SK-N-SH (cell line): ENCODE data around the gene ADGRB2. TPM values are rescaled to one million over a fixed set of nuclear protein-coding genes. Genes with fewer than 3 reads are reported as not detected.
A peak's percentile ranks its signal among the peaks of the same experiment; 100 is the strongest.

Source experiments
- CTCF ChIA-PET: fragments of 300-600, 350-600 bp; formaldehyde crosslinking; extraction: SDS; loops from one replicate; lab custom pipeline; 2021; lab: Yijun Ruan, JAX
- POLR2A ChIA-PET: fragments of 350-600 bp; sonication (Branson Sonifier 250); formaldehyde crosslinking; extraction: SDS; loops from one replicate; lab custom pipeline; 2020; ENCODE audit warnings: antibody characterized with exemption, inconsistent platforms; lab: Yijun Ruan, JAX
- DNase-seq: peaks from one replicate; pipeline ENCODE4 v3.0.0; 2012
- H2AFZ ChIP-seq: fragments of 200-600 bp; sonication (generic); 2 replicates; pipeline ENCODE4 v1.8.1; 2016; ENCODE audit warnings: antibody characterized with exemption, mild to moderate bottlenecking, low read depth
- H3F3A ChIP-seq: fragments of 200-600 bp; sonication (generic); replicated peaks from 2 replicates; pipeline ENCODE3; 2016; ENCODE audit warnings: antibody characterized with exemption, mild to moderate bottlenecking; ENCODE audit not compliant: insufficient read depth
- H3K27ac ChIP-seq, 2 experiments: fragments of 200-500 bp in 1 of 2; fragments of 200-600 bp in 1 of 2; sonication (Bioruptor generic) in 1 of 2; sonication (generic), shearing (Covaris generic) in 1 of 2; 2 replicates each; pipeline versions ENCODE4 v1.5.1 to v1.6.1; 2014 to 2016; ENCODE audit warnings: low read depth in 2 of 2, inconsistent platforms in 1 of 2, low read length in 1 of 2, mild to moderate bottlenecking in 1 of 2, mixed read lengths in 1 of 2
- H3K27me3 ChIP-seq: fragments of 200-600 bp; sonication (generic), shearing (Covaris generic); 2 replicates; pipeline ENCODE4 v1.6.1; 2016; ENCODE audit warnings: mixed run types; ENCODE audit not compliant: insufficient read depth
- H3K36me3 ChIP-seq, 2 experiments: fragments of 200-500 bp in 1 of 2; fragments of 200-600 bp in 1 of 2; sonication (Bioruptor generic) in 1 of 2; sonication (generic) in 1 of 2; replicated peaks in 1 of 2; 2 replicates each; pipeline versions ENCODE3 to v1.5.1; 2014 to 2016; ENCODE audit warnings: low read length in 1 of 2, mild to moderate bottlenecking in 1 of 2; ENCODE audit not compliant: insufficient read depth in 2 of 2, control insufficient read depth in 1 of 2
- H3K4me1 ChIP-seq, 2 experiments: fragments of 200-500 bp in 1 of 2; fragments of 200-600 bp in 1 of 2; sonication (Bioruptor generic) in 1 of 2; sonication (generic), shearing (Covaris generic) in 1 of 2; 2 replicates each; pipeline versions ENCODE4 v1.5.1 to v1.6.1; 2014 to 2016; ENCODE audit warnings: low read depth in 1 of 2, low read length in 1 of 2, mixed run types in 1 of 2; ENCODE audit not compliant: insufficient read depth in 2 of 2, control insufficient read depth in 1 of 2
- H3K4me2 ChIP-seq: fragments of 200-600 bp; sonication (generic), shearing (Covaris generic); 2 replicates; pipeline ENCODE4 v1.6.1; 2017; ENCODE audit warnings: mixed run types
- H3K4me3 ChIP-seq, 2 experiments: fragments of 200-500 bp in 1 of 2; fragments of 200-600 bp in 1 of 2; sonication (Bioruptor generic) in 1 of 2; sonication (generic), shearing (Covaris generic) in 1 of 2; 2 replicates each; pipeline versions ENCODE4 v1.5.1 to v1.8.1; 2014 to 2016; ENCODE audit warnings: low read depth in 2 of 2, inconsistent platforms in 1 of 2, low read length in 1 of 2, mild to moderate bottlenecking in 1 of 2, mixed read lengths in 1 of 2, moderate library complexity in 1 of 2
- H3K79me2 ChIP-seq: fragments of 200-600 bp; sonication (generic); 2 replicates; pipeline ENCODE4 v1.8.1; 2017; ENCODE audit warnings: mild to moderate bottlenecking; ENCODE audit not compliant: insufficient read depth
- H3K9ac ChIP-seq: fragments of 200-600 bp; sonication (generic); 2 replicates; pipeline ENCODE4 v1.6.1; 2017; ENCODE audit warnings: mixed run types
- H3K9me2 ChIP-seq: fragments of 200-600 bp; sonication (generic); 2 replicates; pipeline ENCODE4 v1.6.1; 2017; ENCODE audit warnings: mixed run types
- H3K9me3 ChIP-seq: fragments of 200-600 bp; sonication (generic); 2 replicates; pipeline ENCODE4 v1.6.1; 2017; ENCODE audit warnings: mixed run types, mild to moderate bottlenecking, moderate library complexity
- H4K20me1 ChIP-seq: fragments of 200-600 bp; sonication (generic); 2 replicates; pipeline ENCODE4 v1.6.1; 2017; ENCODE audit warnings: mild to moderate bottlenecking, mixed run types; ENCODE audit not compliant: insufficient read depth
- CHD2 ChIP-seq: fragments of 150-350 bp; IDR thresholded peaks from 2 replicates; pipeline ENCODE4 v1.6.1; 2018; ENCODE audit warnings: low read length; ENCODE audit not compliant: partially characterized antibody
- EP300 ChIP-seq, 2 experiments: IDR thresholded peaks; 2 replicates each; pipeline versions ENCODE4 v1.4.0 to v1.6.1; 2012; ENCODE audit warnings: borderline replicate concordance in 1 of 2, low read depth in 1 of 2, low read length in 1 of 2
- EZH2phosphoT487 ChIP-seq: fragments of 200-600 bp; sonication (generic); IDR thresholded peaks from 2 replicates; pipeline ENCODE4 v1.6.1; 2017; ENCODE audit warnings: low read depth, mixed run types, mild to moderate bottlenecking, antibody characterized with exemption, moderate library complexity, borderline replicate concordance
- FOXJ3 ChIP-seq: sonication (generic); formaldehyde crosslinking; IDR thresholded peaks from 2 replicates; pipeline ENCODE4 v1.5.1; 2020; ENCODE audit warnings: mild to moderate bottlenecking, missing genetic modification reagents
- GABPA ChIP-seq: IDR thresholded peaks from 2 replicates; pipeline ENCODE4 v1.4.0; 2012; ENCODE audit warnings: low read depth, mild to moderate bottlenecking
- MEF2A ChIP-seq: IDR thresholded peaks from 2 replicates; pipeline ENCODE4 v1.4.0; 2012; ENCODE audit warnings: low read depth, borderline replicate concordance
- MXI1 ChIP-seq: IDR thresholded peaks from 2 replicates; pipeline ENCODE4 v1.6.1; 2012; ENCODE audit warnings: mild to moderate bottlenecking, low read depth, low read length, improper control_type of control experiment
- NFIC ChIP-seq: IDR thresholded peaks from 2 replicates; pipeline ENCODE4 v1.4.0; 2012; ENCODE audit warnings: borderline replicate concordance
- NRF1 ChIP-seq: IDR thresholded peaks from 2 replicates; pipeline ENCODE4 v1.6.1; 2012; ENCODE audit warnings: low read depth, mild to moderate bottlenecking, low read length
- POLR2AphosphoS5 ChIP-seq: IDR thresholded peaks from 2 replicates; pipeline ENCODE4 v1.6.1; 2012; ENCODE audit warnings: low read depth, low read length
- RCOR1 ChIP-seq: fragments of 150-350 bp; IDR thresholded peaks from 2 replicates; pipeline ENCODE4 v1.6.1; 2017; ENCODE audit warnings: antibody characterized with exemption, low read length
- RFX5 ChIP-seq: IDR thresholded peaks from 2 replicates; pipeline ENCODE4 v1.6.1; 2012; ENCODE audit warnings: mild to moderate bottlenecking, improper control_type of control experiment, low read length
- SMC3 ChIP-seq: IDR thresholded peaks from 2 replicates; pipeline ENCODE4 v1.6.1; 2012; ENCODE audit warnings: low read depth, low read length, improper control_type of control experiment
- TAF1 ChIP-seq: IDR thresholded peaks from 2 replicates; pipeline ENCODE4 v1.6.1; 2012; ENCODE audit warnings: low read depth, mild to moderate bottlenecking, low read length, moderate library complexity, borderline replicate concordance
- TCF12 ChIP-seq: IDR thresholded peaks from 2 replicates; pipeline ENCODE4 v1.4.0; 2012
- WGBS: methylation state at CpG from one replicate; pipeline ENCODE4 v1.1.6; 2017; ENCODE audit warnings: low lambda C conversion rate; 5-methylcytosine and 5-hydroxymethylcytosine counted together
- polyA plus RNA-seq, 3 experiments: library from polyadenylated mRNA; depleted of rRNA; stranded (reverse); fragments of >200 nt; gene quantifications; 2 replicates each; pipeline ENCODE4 v1.2.3, GENCODE V29; 2012
- TF ChIP-seq, protein P1 (sequence below): IDR thresholded peaks from 2 replicates; pipeline ENCODE4 v1.4.0; 2012; ENCODE audit warnings: low read depth, borderline replicate concordance
- TF ChIP-seq, protein P2 (sequence below): IDR thresholded peaks from 2 replicates; pipeline ENCODE4 v1.4.0; 2012; ENCODE audit warnings: low read depth
- TF ChIP-seq, protein P3 (sequence below): IDR thresholded peaks from 2 replicates; pipeline ENCODE4; 2012
- TF ChIP-seq, protein P4 (sequence below): IDR thresholded peaks from 2 replicates; pipeline ENCODE4 v1.4.0; 2012; ENCODE audit warnings: low read depth, borderline replicate concordance
- TF ChIP-seq, protein P5 (sequence below): fragments of 150-350 bp; IDR thresholded peaks from 2 replicates; pipeline ENCODE4 v1.6.1; 2016; ENCODE audit warnings: mild to moderate bottlenecking, low read depth, low read length

Gene ADGRB2
- polyA plus RNA-seq, 1 of the 3 experiments (the other 2 are of a cell fraction), result 13.0 TPM

DNA sequence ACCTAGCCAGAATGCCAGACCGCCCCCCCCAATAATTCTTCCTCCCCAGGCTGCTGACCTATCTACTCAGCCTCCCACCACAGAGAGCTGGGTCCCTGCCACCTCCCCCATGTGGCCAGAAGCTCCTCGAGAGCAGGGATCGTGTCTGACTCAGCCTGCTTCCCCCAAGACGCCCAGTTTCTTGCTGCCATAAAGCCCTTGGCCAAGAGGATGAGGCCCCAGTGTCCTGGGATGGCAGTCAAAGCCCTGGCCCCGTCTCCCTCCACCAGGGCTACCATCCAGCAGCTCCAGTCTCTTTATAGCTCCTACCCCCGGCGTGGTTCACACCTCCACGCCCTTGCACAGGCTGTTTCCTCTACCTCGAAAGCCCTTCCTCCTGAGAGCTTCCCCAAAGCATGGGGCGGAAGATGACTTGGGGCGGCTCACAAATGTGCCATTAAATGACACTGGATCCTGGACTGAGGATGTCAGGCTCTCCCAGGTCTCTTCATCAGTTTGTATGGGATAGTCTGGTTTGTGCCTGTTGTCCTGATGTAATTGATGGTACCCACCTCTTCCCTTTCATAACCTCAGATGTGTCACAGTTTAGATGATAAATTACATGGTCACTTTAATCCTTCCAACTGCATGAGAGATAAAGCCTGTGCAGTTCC, 13.2 kb downstream of the ADGRB2 start:
- Histone ChIP-seq H3K9me3 (no peaks in the 10 kb centered on the region), H3K4me3 (no peak overlapping the region), H3K4me1 (peaks cover 35 to 71% of the 10 kb centered on the region in 2 experiments; a peak in 3 of 4 replicates), H3K9ac (no peak overlapping the region), H4K20me1 (peaks cover 9% of the 10 kb centered on the region; the same call in 1 of the 2 replicates), H3K27me3 (no peaks in the 10 kb centered on the region), H2AFZ (no peak overlapping the region), H3F3A (peaks cover 8% of the 10 kb centered on the region), H3K9me2 (no peaks in the 10 kb centered on the region), H3K36me3 (no peaks in the 10 kb centered on the region), H3K27ac (no peak overlapping the region), H3K4me2 (peak overlapping the region; percentile 52; the same call in 1 of the 2 replicates), H3K79me2 (no peaks in the 10 kb centered on the region)
- DNase-seq, result no peak
- TF ChIP-seq, protein P1, sequence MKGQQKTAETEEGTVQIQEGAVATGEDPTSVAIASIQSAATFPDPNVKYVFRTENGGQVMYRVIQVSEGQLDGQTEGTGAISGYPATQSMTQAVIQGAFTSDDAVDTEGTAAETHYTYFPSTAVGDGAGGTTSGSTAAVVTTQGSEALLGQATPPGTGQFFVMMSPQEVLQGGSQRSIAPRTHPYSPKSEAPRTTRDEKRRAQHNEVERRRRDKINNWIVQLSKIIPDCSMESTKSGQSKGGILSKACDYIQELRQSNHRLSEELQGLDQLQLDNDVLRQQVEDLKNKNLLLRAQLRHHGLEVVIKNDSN, result no peak
- TF ChIP-seq MEF2A (no peak), FOXJ3 (CRISPR knock-in tag) (no peak), SMC3 (no peak), TAF1 (no peak), POLR2AphosphoS5 (no peak), CHD2 (no peak), RFX5 (no peak), NRF1 (no peak), TCF12 (no peak), NFIC (no peak), EP300 (IDR thresholded peaks at IDR 0.05; ENCODE audit: borderline replicate concordance in 1 of 2, low read depth in 1 of 2, low read length in 1 of 2) (no peak), EZH2phosphoT487 (no peak), MXI1 (no peak), RCOR1 (no peak), GABPA (no peak)
- TF ChIP-seq, protein P2, sequence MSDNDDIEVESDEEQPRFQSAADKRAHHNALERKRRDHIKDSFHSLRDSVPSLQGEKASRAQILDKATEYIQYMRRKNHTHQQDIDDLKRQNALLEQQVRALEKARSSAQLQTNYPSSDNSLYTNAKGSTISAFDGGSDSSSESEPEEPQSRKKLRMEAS, result no peak
- TF ChIP-seq, protein P3, sequence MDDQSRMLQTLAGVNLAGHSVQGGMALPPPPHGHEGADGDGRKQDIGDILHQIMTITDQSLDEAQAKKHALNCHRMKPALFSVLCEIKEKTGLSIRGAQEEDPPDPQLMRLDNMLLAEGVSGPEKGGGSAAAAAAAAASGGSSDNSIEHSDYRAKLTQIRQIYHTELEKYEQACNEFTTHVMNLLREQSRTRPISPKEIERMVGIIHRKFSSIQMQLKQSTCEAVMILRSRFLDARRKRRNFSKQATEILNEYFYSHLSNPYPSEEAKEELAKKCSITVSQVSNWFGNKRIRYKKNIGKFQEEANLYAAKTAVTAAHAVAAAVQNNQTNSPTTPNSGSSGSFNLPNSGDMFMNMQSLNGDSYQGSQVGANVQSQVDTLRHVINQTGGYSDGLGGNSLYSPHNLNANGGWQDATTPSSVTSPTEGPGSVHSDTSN, result no peak
- TF ChIP-seq, protein P4, sequence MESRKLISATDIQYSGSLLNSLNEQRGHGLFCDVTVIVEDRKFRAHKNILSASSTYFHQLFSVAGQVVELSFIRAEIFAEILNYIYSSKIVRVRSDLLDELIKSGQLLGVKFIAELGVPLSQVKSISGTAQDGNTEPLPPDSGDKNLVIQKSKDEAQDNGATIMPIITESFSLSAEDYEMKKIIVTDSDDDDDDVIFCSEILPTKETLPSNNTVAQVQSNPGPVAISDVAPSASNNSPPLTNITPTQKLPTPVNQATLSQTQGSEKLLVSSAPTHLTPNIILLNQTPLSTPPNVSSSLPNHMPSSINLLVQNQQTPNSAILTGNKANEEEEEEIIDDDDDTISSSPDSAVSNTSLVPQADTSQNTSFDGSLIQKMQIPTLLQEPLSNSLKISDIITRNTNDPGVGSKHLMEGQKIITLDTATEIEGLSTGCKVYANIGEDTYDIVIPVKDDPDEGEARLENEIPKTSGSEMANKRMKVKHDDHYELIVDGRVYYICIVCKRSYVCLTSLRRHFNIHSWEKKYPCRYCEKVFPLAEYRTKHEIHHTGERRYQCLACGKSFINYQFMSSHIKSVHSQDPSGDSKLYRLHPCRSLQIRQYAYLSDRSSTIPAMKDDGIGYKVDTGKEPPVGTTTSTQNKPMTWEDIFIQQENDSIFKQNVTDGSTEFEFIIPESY, result no peak
- TF ChIP-seq, protein P5, sequence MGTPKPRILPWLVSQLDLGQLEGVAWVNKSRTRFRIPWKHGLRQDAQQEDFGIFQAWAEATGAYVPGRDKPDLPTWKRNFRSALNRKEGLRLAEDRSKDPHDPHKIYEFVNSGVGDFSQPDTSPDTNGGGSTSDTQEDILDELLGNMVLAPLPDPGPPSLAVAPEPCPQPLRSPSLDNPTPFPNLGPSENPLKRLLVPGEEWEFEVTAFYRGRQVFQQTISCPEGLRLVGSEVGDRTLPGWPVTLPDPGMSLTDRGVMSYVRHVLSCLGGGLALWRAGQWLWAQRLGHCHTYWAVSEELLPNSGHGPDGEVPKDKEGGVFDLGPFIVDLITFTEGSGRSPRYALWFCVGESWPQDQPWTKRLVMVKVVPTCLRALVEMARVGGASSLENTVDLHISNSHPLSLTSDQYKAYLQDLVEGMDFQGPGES, result no peak
- CTCF ChIA-PET, result interaction anchor here (1.2 to 25.0 kb wide), 5 partner anchors 10 to 87 kb away, joined by 5 to 707 read pairs (median 17); no protein-coding TSS in a partner anchor
- WGBS, result 81% methylated on average over 8 of the region's 11 CpGs
- POLR2A ChIA-PET, result no interaction called here
